Measurements from ENCODE around the gene CRLF2.
"Not testable (repeated sequence)": the region's sequence is repeated elsewhere in the genome, so short reads cannot be mapped to it uniquely, and the experiment has no call there.

DNA sequence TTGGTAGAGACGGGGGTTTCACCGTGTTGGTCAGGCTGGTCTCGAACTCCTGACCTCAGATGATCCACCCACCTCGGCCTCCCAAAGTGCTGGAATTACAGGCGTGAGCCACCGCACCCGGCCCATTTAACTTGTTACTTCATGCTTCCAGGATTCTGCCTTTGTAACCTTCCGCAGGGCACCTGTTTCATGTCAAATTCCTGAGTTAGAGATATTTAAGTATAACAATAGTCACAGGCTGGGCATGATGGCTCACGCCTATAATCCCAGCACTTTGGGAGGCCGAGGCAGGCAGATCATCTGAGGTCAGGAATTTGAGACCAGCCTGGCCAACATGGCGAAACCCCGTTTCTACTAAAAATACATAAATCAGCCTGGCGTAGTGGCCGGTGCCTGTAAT lies 30.8 kb downstream of the CRLF2 start:
- TF ChIP-seq NFIC (IDR thresholded peaks at IDR 0.05; ENCODE audit: low read depth, low read length); BHLHE40 (IDR thresholded peaks at IDR 0.05; ENCODE audit: borderline replicate concordance in 1 of 2, low read depth in 2 of 2, low read length in 1 of 2); SMC3 (IDR thresholded peaks at IDR 0.05; ENCODE audit: borderline replicate concordance, low read length); BRCA1 (IDR thresholded peaks at IDR 0.05; ENCODE audit: low read depth, low read length); IKZF2 (IDR thresholded peaks at IDR 0.05); HDGF (IDR thresholded peaks at IDR 0.05): not testable (repeated sequence)
- TF ChIP-seq, protein P1, sequence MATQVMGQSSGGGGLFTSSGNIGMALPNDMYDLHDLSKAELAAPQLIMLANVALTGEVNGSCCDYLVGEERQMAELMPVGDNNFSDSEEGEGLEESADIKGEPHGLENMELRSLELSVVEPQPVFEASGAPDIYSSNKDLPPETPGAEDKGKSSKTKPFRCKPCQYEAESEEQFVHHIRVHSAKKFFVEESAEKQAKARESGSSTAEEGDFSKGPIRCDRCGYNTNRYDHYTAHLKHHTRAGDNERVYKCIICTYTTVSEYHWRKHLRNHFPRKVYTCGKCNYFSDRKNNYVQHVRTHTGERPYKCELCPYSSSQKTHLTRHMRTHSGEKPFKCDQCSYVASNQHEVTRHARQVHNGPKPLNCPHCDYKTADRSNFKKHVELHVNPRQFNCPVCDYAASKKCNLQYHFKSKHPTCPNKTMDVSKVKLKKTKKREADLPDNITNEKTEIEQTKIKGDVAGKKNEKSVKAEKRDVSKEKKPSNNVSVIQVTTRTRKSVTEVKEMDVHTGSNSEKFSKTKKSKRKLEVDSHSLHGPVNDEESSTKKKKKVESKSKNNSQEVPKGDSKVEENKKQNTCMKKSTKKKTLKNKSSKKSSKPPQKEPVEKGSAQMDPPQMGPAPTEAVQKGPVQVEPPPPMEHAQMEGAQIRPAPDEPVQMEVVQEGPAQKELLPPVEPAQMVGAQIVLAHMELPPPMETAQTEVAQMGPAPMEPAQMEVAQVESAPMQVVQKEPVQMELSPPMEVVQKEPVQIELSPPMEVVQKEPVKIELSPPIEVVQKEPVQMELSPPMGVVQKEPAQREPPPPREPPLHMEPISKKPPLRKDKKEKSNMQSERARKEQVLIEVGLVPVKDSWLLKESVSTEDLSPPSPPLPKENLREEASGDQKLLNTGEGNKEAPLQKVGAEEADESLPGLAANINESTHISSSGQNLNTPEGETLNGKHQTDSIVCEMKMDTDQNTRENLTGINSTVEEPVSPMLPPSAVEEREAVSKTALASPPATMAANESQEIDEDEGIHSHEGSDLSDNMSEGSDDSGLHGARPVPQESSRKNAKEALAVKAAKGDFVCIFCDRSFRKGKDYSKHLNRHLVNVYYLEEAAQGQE (IDR thresholded peaks at IDR 0.05; ENCODE audit: low read depth, low read length): not testable (repeated sequence)
- TF ChIP-seq, protein P2, sequence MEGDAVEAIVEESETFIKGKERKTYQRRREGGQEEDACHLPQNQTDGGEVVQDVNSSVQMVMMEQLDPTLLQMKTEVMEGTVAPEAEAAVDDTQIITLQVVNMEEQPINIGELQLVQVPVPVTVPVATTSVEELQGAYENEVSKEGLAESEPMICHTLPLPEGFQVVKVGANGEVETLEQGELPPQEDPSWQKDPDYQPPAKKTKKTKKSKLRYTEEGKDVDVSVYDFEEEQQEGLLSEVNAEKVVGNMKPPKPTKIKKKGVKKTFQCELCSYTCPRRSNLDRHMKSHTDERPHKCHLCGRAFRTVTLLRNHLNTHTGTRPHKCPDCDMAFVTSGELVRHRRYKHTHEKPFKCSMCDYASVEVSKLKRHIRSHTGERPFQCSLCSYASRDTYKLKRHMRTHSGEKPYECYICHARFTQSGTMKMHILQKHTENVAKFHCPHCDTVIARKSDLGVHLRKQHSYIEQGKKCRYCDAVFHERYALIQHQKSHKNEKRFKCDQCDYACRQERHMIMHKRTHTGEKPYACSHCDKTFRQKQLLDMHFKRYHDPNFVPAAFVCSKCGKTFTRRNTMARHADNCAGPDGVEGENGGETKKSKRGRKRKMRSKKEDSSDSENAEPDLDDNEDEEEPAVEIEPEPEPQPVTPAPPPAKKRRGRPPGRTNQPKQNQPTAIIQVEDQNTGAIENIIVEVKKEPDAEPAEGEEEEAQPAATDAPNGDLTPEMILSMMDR (IDR thresholded peaks at IDR 0.05 in 2 of 3, conservative IDR thresholded peaks at IDR 0.05 in 1 of 3; ENCODE audit: control insufficient read depth in 2 of 3, extremely low read depth in 1 of 3, insufficient read depth in 1 of 3, low read depth in 3 of 3, low read length in 3 of 3): not testable (repeated sequence)
- TF ChIP-seq, protein P3, sequence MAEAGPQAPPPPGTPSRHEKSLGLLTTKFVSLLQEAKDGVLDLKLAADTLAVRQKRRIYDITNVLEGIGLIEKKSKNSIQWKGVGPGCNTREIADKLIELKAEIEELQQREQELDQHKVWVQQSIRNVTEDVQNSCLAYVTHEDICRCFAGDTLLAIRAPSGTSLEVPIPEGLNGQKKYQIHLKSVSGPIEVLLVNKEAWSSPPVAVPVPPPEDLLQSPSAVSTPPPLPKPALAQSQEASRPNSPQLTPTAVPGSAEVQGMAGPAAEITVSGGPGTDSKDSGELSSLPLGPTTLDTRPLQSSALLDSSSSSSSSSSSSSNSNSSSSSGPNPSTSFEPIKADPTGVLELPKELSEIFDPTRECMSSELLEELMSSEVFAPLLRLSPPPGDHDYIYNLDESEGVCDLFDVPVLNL (IDR thresholded peaks at IDR 0.05; ENCODE audit: low read depth, low read length): not testable (repeated sequence)

Data from GM12878 (cell line).